CD4-positive, alpha-beta memory T cell (primary cell): Measurements from ENCODE around the gene ADAT1. TPM values are rescaled to one million over a fixed set of nuclear protein-coding genes. Genes with fewer than 3 reads are reported as not detected.

ENCODE experiments used
- CTCF ChIA-PET: fragments of 350-600 bp; sonication (Branson Sonifier 250); formaldehyde crosslinking; loops from one replicate; lab custom pipeline; 2021; ENCODE audit warnings: inconsistent platforms; ENCODE audit not compliant: partially characterized antibody; lab: Charles Lee
- POLR2A ChIA-PET: fragments of 350-600 bp; sonication (Branson Sonifier 250); formaldehyde crosslinking; loops from one replicate; lab custom pipeline; 2021; ENCODE audit not compliant: partially characterized antibody; lab: Charles Lee
- DNase-seq, 5 donors: peaks; one replicate each; pipeline versions ENCODE4 v3.0.0 to v3.0.0-alpha.2; 2020 to 2022; ENCODE audit warnings: mixed read lengths in 1 of 5
- H3K27ac ChIP-seq: one replicate; pipeline ENCODE4 v1.7.0; 2013; ENCODE audit warnings: low read depth, low read length
- H3K27me3 ChIP-seq: 2 replicates; pipeline ENCODE4 v1.7.0; 2013; ENCODE audit warnings: mild to moderate bottlenecking, low read length, moderate library complexity; ENCODE audit not compliant: insufficient read depth
- H3K36me3 ChIP-seq: 2 replicates; pipeline ENCODE4 v1.7.0; 2013; ENCODE audit warnings: mild to moderate bottlenecking, low read length, moderate library complexity; ENCODE audit not compliant: insufficient read depth
- H3K4me1 ChIP-seq: 2 replicates; pipeline ENCODE4 v1.7.0; 2013; ENCODE audit warnings: mild to moderate bottlenecking, low read length, moderate library complexity; ENCODE audit not compliant: insufficient read depth
- H3K4me3 ChIP-seq, 2 donors: one replicate each; pipeline ENCODE4 v1.7.0; 2013; ENCODE audit warnings: low read length in 2 of 2, mild to moderate bottlenecking in 1 of 2
- H3K9me3 ChIP-seq, 2 donors: one replicate each; pipeline ENCODE4 v1.7.0; 2013; ENCODE audit warnings: low read length in 2 of 2, control low read depth in 1 of 2; ENCODE audit not compliant: control insufficient read depth in 1 of 2
- H3K27ac Mint-ChIP-seq, 7 donors: one replicate each; pipeline ENCODE4 v1.8.0; 2020 to 2021; ENCODE audit warnings: mixed read lengths in 7 of 7, mild to moderate bottlenecking in 6 of 7, inconsistent platforms in 3 of 7, moderate library complexity in 3 of 7
- H3K27me3 Mint-ChIP-seq, 2 donors: one replicate each; pipeline ENCODE4 v1.8.0; 2020 to 2021; ENCODE audit warnings: mixed read lengths in 2 of 2
- H3K36me3 Mint-ChIP-seq, 2 donors: one replicate each; pipeline ENCODE4 v1.8.0; 2020 to 2021; ENCODE audit warnings: mixed read lengths in 2 of 2, inconsistent platforms in 1 of 2, mild to moderate bottlenecking in 1 of 2
- H3K4me1 Mint-ChIP-seq, 4 donors: one replicate each; pipeline ENCODE4 v1.8.0; 2020 to 2021; ENCODE audit warnings: mixed read lengths in 4 of 4, mild to moderate bottlenecking in 1 of 4
- H3K4me3 Mint-ChIP-seq, 8 donors: one replicate each; pipeline ENCODE4 v1.8.0; 2020 to 2021; ENCODE audit warnings: mixed read lengths in 8 of 8, mild to moderate bottlenecking in 7 of 8, moderate library complexity in 6 of 8, inconsistent platforms in 3 of 8
- H3K9me3 Mint-ChIP-seq, 8 donors: one replicate each; pipeline ENCODE4 v1.8.0; 2020 to 2021; ENCODE audit warnings: mixed read lengths in 8 of 8, mild to moderate bottlenecking in 5 of 8, inconsistent platforms in 3 of 8, moderate library complexity in 1 of 8
- intact Hi-C: fragments of 100-400 bp; cut with micrococcal nuclease; formaldehyde crosslinking; loops from one replicate; pipeline ENCODE4 v1.15.1; 2023
- polyA plus RNA-seq, 2 donors: library from polyadenylated mRNA; unstranded; fragments of 300-500 nt; fragmentation: Illumina TruSeq; gene quantifications; one replicate each; pipeline ENCODE4 v1.2.3, GENCODE V29; 2021
- total RNA-seq, 2 experiments: library from RNA; stranded (reverse); gene quantifications; one replicate each; pipeline ENCODE4 v1.2.3, GENCODE V29; 2021

Gene ADAT1
- total and polyA plus RNA-seq, 4 experiments from 2014 or later: 44.4 to 93.9 (median 71.6) TPM

DNA sequence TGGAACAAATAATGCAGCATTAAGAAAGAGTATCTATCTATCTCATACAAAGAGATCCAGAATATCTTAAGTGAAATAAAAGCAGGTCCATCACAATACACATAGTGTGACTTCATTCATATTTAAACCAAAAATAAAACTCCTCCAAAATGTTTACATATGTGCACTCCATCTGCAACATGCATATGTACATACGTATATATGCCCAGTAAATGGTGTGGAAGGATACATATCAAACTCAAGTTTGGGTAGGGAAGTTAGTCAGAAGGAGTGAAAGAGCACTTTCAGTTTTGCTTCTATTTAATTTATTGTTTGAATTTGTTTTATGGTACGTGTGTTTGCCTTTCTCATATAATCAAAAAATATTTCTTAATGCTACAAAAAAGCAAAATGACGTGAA lies 12.0 kb upstream of the ADAT1 start:
- Mint-ChIP-seq H3K36me3 (peaks cover 62 to 81% of the 10 kb centered on the region in 2 donors), H3K27me3 (no peaks in the 10 kb centered on the region), H3K4me3 (no peak overlapping the region), H3K27ac (peak overlapping the region in 1 of 7 donors; percentile 23), H3K4me1 (peaks cover 0 to 12% (median 2%) of the 10 kb centered on the region in 4 donors), H3K9me3 (no peaks in the 10 kb centered on the region)
- H3K4me3 ChIP-seq: no peak overlapping the region
- CTCF ChIA-PET: interaction anchor here (1.0 kb wide), 1 partner anchor 13 kb away, joined by 3 read pairs; the partner anchor contains the start of genes KARS1 and TERF2IP
- no peaks in the 10 kb centered on the region for H3K27me3 ChIP-seq
- H3K4me1 ChIP-seq: no peaks in the 10 kb centered on the region
- intact Hi-C loops: no loop called here
- H3K36me3 ChIP-seq: peaks cover 82% of the 10 kb centered on the region
- H3K27ac ChIP-seq: no peak overlapping the region
- no peaks in the 10 kb centered on the region for H3K9me3 ChIP-seq
- DNase-seq: no peak
- POLR2A ChIA-PET: interaction anchor here (0.8 to 1.0 kb wide), 2 partner anchors 11 to 12 kb away, joined by 3 to 5 read pairs; partner anchors contain the start of genes KARS1 and TERF2IP

DNA sequence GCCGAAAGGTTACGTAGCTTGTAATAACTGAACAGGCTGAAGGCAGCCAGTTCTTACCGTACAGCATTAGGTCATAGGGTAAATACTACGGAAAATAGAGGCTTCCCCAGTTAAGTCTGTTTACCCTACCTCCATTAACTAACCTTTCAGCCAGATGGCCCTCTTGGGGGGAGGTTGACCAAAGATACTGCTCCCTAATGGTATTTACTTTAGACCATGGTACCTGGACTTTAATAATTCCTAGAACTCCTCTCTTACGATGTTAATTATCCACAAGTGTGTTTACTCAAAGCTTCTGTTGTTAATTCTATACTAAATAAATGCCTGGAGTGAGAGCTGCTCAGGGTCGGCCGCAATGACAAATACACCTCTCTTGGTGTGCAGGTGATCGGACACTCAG lies 9.8 kb upstream of the ADAT1 start:
- H3K4me3 Mint-ChIP-seq: no peak overlapping the region
- peaks cover 89% of the 10 kb centered on the region for H3K36me3 ChIP-seq
- no peaks in the 10 kb centered on the region for H3K9me3 Mint-ChIP-seq
- no peaks in the 10 kb centered on the region for H3K27me3 Mint-ChIP-seq
- no peak overlapping the region for H3K4me3 ChIP-seq
- peaks cover 15% of the 10 kb centered on the region for H3K4me1 ChIP-seq
- peaks cover 68 to 88% of the 10 kb centered on the region in 2 donors for H3K36me3 Mint-ChIP-seq
- no peak for DNase-seq
- no peaks in the 10 kb centered on the region for H3K27me3 ChIP-seq
- H3K9me3 ChIP-seq: no peaks in the 10 kb centered on the region
- H3K27ac ChIP-seq: no peak overlapping the region
- CTCF ChIA-PET: interaction anchor here (0.7 to 2.1 kb wide), 5 partner anchors 10 to 168 kb away, joined by 3 to 8 read pairs (median 3); partner anchors contain the start of genes ADAT1, KARS1 and TERF2IP
- intact Hi-C loops: no loop called here
- POLR2A ChIA-PET: interaction anchor here (1.0 to 1.6 kb wide), 4 partner anchors 9 to 200 kb away, joined by 3 to 7 read pairs (median 4); partner anchors contain the start of genes ADAT1, CFDP1, KARS1 and TERF2IP
- H3K27ac Mint-ChIP-seq: peak overlapping the region in 2 of 7 donors; percentile 30 to 53
- H3K4me1 Mint-ChIP-seq: peaks cover 16 to 18% (median 17%) of the 10 kb centered on the region in 4 donors

- Mint-ChIP-seq H3K4me1 (peaks cover 33 to 43% (median 36%) of the 10 kb centered on the region in 4 donors), H3K27ac (peak overlapping the region in 2 of 7 donors; percentile 7 to 56), H3K9me3 (peaks cover 0 to 1% (median 0%) of the 10 kb centered on the region in 8 donors), H3K36me3 (peaks cover 74 to 84% of the 10 kb centered on the region in 2 donors), H3K4me3 (no peak overlapping the region), H3K27me3 (no peaks in the 10 kb centered on the region)
- no peak for DNase-seq
- H3K4me1 ChIP-seq: peaks cover 28% of the 10 kb centered on the region
- intact Hi-C loops: no loop called here
- no peak overlapping the region for H3K4me3 ChIP-seq
- H3K27ac ChIP-seq: no peak overlapping the region
- no peaks in the 10 kb centered on the region for H3K9me3 ChIP-seq
- ChIA-PET POLR2A (interaction anchor here (1.6 to 6.1 kb wide), 2 partner anchors 8 to 18 kb away, joined by 8 to 70 read pairs; partner anchors contain the start of genes KARS1 and TERF2IP), CTCF (interaction anchor here (1.2 to 1.5 kb wide), 3 partner anchors 14 to 113 kb away, joined by 3 to 6 read pairs (median 3); partner anchors contain the start of genes KARS1 and TERF2IP)
- no peaks in the 10 kb centered on the region for H3K27me3 ChIP-seq
- H3K36me3 ChIP-seq: peaks cover 73% of the 10 kb centered on the region
These were observed 7.0 kb upstream of the ADAT1 start for GRCh38 chr16:75630052-75630451.

- Histone ChIP-seq H3K27ac (no peak overlapping the region), H3K4me3 (no peak overlapping the region), H3K4me1 (peaks cover 28% of the 10 kb centered on the region), H3K36me3 (peaks cover 65% of the 10 kb centered on the region), H3K27me3 (no peaks in the 10 kb centered on the region), H3K9me3 (no peaks in the 10 kb centered on the region)
- peak overlapping the region in 4 of 8 donors; percentile 5 to 77 (median 38) for H3K4me3 Mint-ChIP-seq
- intact Hi-C loops: no loop called here
- H3K36me3 Mint-ChIP-seq: peaks cover 71 to 79% of the 10 kb centered on the region in 2 donors
- H3K9me3 Mint-ChIP-seq: peaks cover 0 to 3% (median 0%) of the 10 kb centered on the region in 8 donors
- CTCF ChIA-PET: no interaction called here
- POLR2A ChIA-PET: interaction anchor here (1.2 to 6.1 kb wide), 2 partner anchors 11 to 19 kb away, joined by 3 to 70 read pairs; partner anchors contain the start of genes KARS1 and TERF2IP
- H3K27me3 Mint-ChIP-seq: no peaks in the 10 kb centered on the region
- H3K27ac Mint-ChIP-seq: peak overlapping the region in 5 of 7 donors; percentile 42 to 94 (median 86)
- peaks cover 35 to 50% (median 40%) of the 10 kb centered on the region in 4 donors for H3K4me1 Mint-ChIP-seq
- no peak for DNase-seq
These were observed 6.1 kb upstream of the ADAT1 start for GRCh38 chr16:75629132-75629531.

DNA sequence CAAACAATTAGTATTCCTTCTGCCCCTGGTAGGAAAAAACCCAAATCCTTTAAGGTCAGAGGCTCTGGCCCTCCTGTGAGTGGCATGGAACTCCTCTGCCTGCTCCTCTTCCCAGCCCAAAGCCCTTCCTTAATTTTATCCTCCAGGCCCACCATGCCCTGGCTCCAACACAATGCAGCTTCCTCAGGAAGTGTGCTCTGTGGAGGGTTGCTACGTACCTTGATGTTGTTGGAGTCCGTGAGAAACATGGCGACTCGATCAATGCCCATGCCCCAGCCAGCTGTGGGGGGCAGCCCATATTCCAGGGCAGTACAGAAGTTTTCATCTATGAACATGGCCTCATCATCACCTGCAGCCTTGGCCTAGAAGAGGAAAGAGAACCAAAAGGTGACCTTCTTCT lies 5.3 kb upstream of the ADAT1 start:
- H3K4me3 ChIP-seq: no peak overlapping the region
- peak overlapping the region; percentile 38 for H3K27ac ChIP-seq
- ChIA-PET POLR2A (interaction anchor here (0.6 to 6.1 kb wide), 6 partner anchors 10 to 111 kb away, joined by 3 to 70 read pairs (median 3); partner anchors contain the start of genes KARS1, TERF2IP and TMEM231), CTCF (no interaction called here)
- H3K36me3 ChIP-seq: peaks cover 57% of the 10 kb centered on the region
- no peak for DNase-seq
- Mint-ChIP-seq H3K9me3 (peaks cover 0 to 3% (median 0%) of the 10 kb centered on the region in 8 donors), H3K27ac (peak overlapping the region; percentile 84 to 94 (median 88)), H3K36me3 (peaks cover 65 to 73% of the 10 kb centered on the region in 2 donors), H3K27me3 (no peaks in the 10 kb centered on the region), H3K4me3 (peak overlapping the region in 5 of 8 donors; percentile 46 to 80 (median 61)), H3K4me1 (peaks cover 34 to 56% (median 40%) of the 10 kb centered on the region in 4 donors)
- H3K27me3 ChIP-seq: no peaks in the 10 kb centered on the region
- intact Hi-C loops: no loop called here
- peaks cover 32% of the 10 kb centered on the region for H3K4me1 ChIP-seq
- no peaks in the 10 kb centered on the region for H3K9me3 ChIP-seq

GRCh38 chr16:75627851-75628250 lies 4.8 kb upstream of the ADAT1 start:
- peaks cover 0 to 6% (median 0%) of the 10 kb centered on the region in 8 donors for H3K9me3 Mint-ChIP-seq
- peaks cover 62 to 73% of the 10 kb centered on the region in 2 donors for H3K36me3 Mint-ChIP-seq
- intact Hi-C loops: no loop called here
- H3K4me3 ChIP-seq: no peak overlapping the region
- peaks cover 52% of the 10 kb centered on the region for H3K36me3 ChIP-seq
- H3K4me3 Mint-ChIP-seq: peak overlapping the region in 7 of 8 donors; percentile 6 to 80 (median 57)
- peak overlapping the region; percentile 84 to 94 (median 88) for H3K27ac Mint-ChIP-seq
- H3K27ac ChIP-seq: peak overlapping the region; percentile 38
- no peaks in the 10 kb centered on the region for H3K27me3 ChIP-seq
- DNase-seq: peak in 4 of 5 donors; percentile 30 to 49 (median 34)
- ChIA-PET CTCF (no interaction called here), POLR2A (interaction anchor here (0.6 to 6.1 kb wide), 5 partner anchors 15 to 111 kb away, joined by 3 to 70 read pairs (median 3); partner anchors contain the start of genes KARS1, TERF2IP and TMEM231)
- H3K9me3 ChIP-seq: no peaks in the 10 kb centered on the region
- peaks cover 32% of the 10 kb centered on the region for H3K4me1 ChIP-seq
- peaks cover 0 to 3% of the 10 kb centered on the region in 2 donors for H3K27me3 Mint-ChIP-seq
- H3K4me1 Mint-ChIP-seq: peaks cover 35 to 61% (median 40%) of the 10 kb centered on the region in 4 donors

- ChIA-PET POLR2A (interaction anchor here (0.9 to 6.1 kb wide), 4 partner anchors 14 to 61 kb away, joined by 3 to 70 read pairs (median 4); partner anchors contain the start of genes GABARAPL2, KARS1 and TERF2IP), CTCF (interaction anchor here (1.0 to 2.4 kb wide), 5 partner anchors 15 to 155 kb away, joined by 3 to 11 read pairs (median 3); partner anchors contain the start of genes KARS1 and TERF2IP)
- Histone ChIP-seq H3K4me3 (no peak overlapping the region), H3K27ac (peak overlapping the region; percentile 38), H3K36me3 (peaks cover 44% of the 10 kb centered on the region), H3K9me3 (no peaks in the 10 kb centered on the region), H3K27me3 (no peaks in the 10 kb centered on the region), H3K4me1 (peaks cover 40% of the 10 kb centered on the region)
- peak overlapping the region; percentile 84 to 94 (median 91) for H3K27ac Mint-ChIP-seq
- H3K9me3 Mint-ChIP-seq: peaks cover 0 to 7% (median 0%) of the 10 kb centered on the region in 8 donors
- peaks cover 57 to 67% of the 10 kb centered on the region in 2 donors for H3K36me3 Mint-ChIP-seq
- intact Hi-C loops: no loop called here
- peaks cover 0 to 3% of the 10 kb centered on the region in 2 donors for H3K27me3 Mint-ChIP-seq
- DNase-seq: no peak
- H3K4me1 Mint-ChIP-seq: peaks cover 40 to 71% (median 46%) of the 10 kb centered on the region in 4 donors
- peak overlapping the region in 4 of 8 donors; percentile 33 to 80 (median 60) for H3K4me3 Mint-ChIP-seq
These were observed 3.7 kb upstream of the ADAT1 start for GRCh38 chr16:75626806-75627205.
